Measurements from ENCODE around the gene FAM120A.

GRCh38 chr9:93590609-93591234 lies 139.2 kb downstream of the FAM120A start:
- TF ChIP-seq POLR2A (IDR thresholded peaks at IDR 0.05) = no peak
- no peak for TF ChIP-seq CTCF (IDR thresholded peaks at IDR 0.05)
- TF ChIP-seq POLR2AphosphoS5 (IDR thresholded peaks at IDR 0.05) = no peak

All from upper lobe of left lung (tissue), 4 donors.